HG03060 (cell line): ENCODE data around the gene GALNT13.

Source experiments
- ATAC-seq: cut with Tn5 transposase; IDR thresholded peaks from one replicate; pipeline ENCODE4 v1.9.1; 2021; ENCODE audit warnings: low read depth, moderate number of reproducible peaks; ENCODE audit not compliant: unreplicated experiment

The GALNT13 gene

GRCh38 chr2:154280543-154280942 is 408.8 kb downstream of the GALNT13 start:
- no peak for ATAC-seq

DNA sequence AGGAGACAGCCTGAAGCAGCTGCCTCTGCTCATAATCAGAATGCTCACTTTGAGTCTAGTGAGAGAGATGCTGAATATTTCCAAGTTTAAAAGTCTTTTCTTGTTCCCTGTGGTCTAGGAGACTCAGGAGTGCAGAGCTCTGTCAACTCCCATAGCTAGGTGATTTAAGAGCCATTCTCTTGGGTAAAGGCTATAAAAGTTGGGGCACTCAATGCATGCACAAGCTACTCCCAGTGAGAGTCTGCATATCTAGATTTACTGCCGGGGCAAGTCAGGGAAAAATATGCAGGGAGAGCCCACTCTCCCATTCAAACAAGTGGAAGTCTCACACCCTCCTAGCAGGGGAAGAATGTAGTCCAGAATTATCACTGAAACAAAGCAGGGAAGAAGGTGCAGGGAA is 418.1 kb downstream of the GALNT13 start:
- no peak for ATAC-seq

- no peak for ATAC-seq
These were observed 419.8 kb downstream of the GALNT13 start for GRCh38 chr2:154291511-154291910.

GRCh38 chr2:154291927-154292326 is 420.2 kb downstream of the GALNT13 start:
- ATAC-seq, result no peak

GRCh38 chr2:154293864-154294263 is 422.1 kb downstream of the GALNT13 start:
- ATAC-seq, result no peak

DNA sequence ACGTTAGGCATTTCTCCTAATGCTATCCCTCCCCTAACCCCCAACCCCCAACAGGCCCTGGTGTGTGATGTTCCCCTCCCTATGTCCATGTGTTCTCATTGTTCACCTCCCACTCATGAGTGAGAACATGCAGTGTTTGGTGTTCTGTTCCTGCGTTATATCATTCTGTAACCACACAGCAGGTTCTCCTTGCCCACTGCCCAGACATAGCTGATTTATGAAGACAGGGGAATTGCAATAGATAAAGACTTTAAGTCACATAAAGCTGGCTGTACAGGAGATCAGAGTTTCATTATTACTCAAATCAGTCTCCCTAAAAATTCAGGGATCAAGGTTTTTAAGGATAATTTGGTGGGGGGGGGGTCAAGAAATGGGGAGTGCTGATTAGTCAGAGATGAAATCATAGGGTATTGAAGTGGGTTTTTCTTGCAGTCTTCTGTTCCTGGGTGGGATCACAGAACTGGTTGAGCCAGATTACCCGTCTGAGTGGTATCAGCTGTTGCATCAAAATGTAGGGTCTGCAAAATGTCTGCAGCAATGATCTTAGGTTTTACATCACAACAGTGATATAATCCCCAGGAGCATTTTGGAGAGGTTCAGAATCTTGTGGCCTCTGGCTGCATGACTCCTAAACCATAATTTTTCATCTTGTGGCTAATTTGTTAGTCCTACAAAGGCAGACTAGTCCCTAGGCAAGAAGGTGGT is 434.7 kb downstream of the GALNT13 start:
- ATAC-seq, result no peak

DNA sequence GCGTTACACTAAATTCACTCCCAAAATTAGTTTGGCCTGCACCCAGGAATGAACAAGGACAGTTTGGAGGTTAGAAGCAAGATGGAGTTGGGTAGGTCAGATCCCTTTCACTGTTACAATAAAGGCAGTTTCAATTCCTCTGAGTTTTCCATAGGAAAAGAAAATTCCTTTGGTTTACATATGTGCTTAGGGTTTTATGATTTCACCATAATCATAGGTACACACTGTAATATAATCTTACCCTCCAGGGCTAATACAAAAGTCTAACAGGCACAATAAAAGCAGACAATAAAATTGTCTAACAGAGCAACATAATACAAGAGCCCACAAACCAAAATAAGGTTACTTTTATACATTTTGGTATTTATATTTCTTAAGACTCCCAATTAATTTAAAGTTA is 435.3 kb downstream of the GALNT13 start:
- ATAC-seq, result no peak

GRCh38 chr2:154324601-154325000 is 452.9 kb downstream of the GALNT13 start:
- ATAC-seq, result no peak

- no peak for ATAC-seq
These were observed 457.8 kb downstream of the GALNT13 start for GRCh38 chr2:154329510-154329909.

DNA sequence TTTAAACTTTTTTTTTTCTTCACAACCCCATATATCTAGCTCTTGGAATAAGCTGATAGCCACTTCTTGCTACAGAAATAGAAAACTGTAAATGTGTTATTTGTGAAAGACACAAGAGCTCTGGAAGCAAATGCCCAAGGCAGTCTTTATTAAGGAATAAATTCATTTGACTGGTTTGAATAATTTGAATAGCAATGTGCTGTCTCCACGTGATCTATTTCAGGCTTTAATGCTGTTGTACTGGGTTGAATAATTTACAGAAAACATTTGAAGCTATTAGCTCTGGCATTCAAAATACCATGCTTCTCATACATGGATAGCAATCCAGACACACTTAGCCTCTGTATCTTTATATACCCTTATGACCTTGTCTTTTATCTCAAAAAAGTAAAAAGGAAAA is 460.1 kb downstream of the GALNT13 start:
- no peak for ATAC-seq

DNA sequence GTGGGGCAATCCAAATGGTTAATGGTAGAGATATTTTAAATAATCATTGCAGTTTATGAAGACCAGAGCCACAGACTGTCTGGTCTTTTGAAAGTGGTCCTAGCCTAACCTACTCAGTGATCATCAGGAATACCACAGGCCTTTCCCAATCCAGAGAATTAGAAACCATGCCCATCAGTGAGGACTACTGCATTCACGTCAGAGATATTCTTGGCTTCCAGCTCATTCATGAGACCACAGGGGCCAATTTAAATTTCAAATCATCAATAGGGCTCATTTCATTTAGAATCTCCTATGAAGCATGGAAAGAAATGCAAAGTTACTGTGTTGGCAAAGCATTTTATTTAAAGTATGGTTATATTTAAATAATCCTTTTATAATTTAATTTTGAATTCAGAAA is 464.5 kb downstream of the GALNT13 start:
- ATAC-seq, result no peak

- no peak for ATAC-seq
These were observed 466.7 kb downstream of the GALNT13 start for GRCh38 chr2:154338352-154338967.

GRCh38 chr2:154343282-154343681 is 471.6 kb downstream of the GALNT13 start:
- ATAC-seq, result no peak

DNA sequence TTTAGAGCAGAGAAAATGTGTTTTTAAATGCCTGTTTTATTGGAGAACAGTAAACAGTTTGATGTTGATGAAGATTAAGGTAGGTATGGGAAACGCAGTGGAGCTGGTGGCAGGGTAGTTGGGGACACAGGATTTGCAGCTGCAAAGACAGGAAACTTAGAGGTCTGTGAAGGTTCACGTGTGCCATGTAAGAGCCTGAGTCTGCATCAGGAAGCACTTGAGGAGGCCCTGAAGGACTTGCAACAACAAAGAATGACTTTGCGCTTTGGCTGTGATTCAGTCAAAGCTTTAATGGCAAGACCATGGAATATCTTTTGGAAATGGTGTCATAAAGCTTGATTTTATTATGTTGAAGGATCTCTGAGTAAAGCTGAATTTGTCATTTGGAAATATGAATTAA is 479.2 kb downstream of the GALNT13 start:
- no peak for ATAC-seq

- no peak for ATAC-seq
These were observed 489.6 kb downstream of the GALNT13 start for GRCh38 chr2:154361276-154361675.

DNA sequence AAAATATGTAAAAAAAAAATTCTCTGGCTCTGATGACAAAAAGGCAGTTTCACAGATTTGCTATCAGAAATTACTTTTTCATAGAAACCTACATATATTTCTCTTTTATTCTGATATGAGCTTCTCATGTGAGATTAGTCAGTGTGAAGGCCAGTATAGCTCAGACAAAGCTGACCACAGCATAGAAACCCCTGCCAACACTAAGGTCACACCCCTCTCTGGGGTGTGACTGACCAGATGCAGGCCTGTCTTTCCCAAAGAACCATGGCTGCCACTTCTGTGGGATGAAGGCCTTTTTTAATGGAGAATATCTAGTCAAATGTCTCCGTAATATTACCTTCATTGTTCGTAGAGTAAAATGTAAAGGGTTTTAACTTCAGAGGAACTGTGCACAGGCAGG is 496.4 kb downstream of the GALNT13 start:
- ATAC-seq, result no peak

- no peak for ATAC-seq
These were observed 499.2 kb downstream of the GALNT13 start for GRCh38 chr2:154370873-154371272.

DNA sequence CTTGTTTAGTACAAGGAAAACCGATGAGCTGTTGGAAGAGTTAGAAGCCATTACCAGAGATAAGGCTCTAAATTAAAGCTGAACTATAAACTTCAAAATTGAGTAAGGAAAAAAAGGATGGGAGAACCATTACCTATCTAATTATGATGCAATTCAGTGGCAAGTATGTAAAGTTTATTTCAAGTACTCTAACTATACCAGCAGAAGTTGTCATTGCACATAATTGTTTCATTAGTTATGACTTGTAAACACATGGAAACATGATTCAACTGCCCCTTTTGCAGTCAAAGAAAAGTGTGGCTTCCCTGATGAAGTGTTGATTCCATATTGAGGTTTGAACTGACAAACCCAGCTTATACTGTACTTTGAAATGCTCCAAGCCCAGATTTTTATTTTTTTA is 502.7 kb downstream of the GALNT13 start:
- ATAC-seq, result no peak

GRCh38 chr2:154375579-154375931 is 503.8 kb downstream of the GALNT13 start:
- no peak for ATAC-seq

DNA sequence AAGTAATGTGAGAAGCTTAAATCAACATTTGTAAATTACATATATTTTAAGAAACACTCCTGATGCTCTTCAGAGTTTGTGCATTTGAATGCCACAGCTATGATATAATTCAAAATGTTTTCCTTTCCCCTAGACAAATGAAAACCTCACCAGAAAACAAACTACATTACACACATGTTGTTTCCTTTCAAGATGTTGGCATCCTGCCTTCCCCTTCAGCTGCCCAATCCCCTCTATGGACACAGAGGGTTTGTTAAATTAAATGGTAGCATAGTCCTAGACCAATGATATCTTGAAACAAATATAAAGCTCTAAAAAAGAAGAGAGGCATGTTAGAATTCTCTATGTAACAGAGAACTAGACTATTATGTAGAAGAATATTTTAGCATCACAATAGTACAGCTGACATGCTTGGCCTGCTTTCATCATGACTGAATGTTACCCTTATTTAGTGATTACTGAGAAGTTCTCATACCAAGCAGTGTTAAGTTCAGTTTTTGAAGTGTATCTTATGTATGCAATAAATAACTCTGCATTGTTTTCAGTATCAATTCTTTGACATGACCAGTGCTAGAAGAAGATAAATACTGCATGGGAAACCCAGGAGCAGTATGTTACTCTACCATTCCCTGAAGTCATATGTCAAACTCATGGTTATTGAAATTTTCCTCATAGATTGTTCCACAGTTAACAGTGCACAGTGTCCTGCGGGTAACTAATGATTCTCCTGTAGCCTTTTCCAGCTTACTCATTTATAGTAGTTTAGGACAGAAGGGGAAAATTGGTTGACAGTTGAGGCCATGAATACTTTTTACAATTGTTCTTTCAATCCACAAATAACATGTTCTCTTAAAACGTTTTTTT is 510.4 kb downstream of the GALNT13 start:
- no peak for ATAC-seq

GRCh38 chr2:154386186-154386585 is 514.5 kb downstream of the GALNT13 start:
- ATAC-seq, result no peak

DNA sequence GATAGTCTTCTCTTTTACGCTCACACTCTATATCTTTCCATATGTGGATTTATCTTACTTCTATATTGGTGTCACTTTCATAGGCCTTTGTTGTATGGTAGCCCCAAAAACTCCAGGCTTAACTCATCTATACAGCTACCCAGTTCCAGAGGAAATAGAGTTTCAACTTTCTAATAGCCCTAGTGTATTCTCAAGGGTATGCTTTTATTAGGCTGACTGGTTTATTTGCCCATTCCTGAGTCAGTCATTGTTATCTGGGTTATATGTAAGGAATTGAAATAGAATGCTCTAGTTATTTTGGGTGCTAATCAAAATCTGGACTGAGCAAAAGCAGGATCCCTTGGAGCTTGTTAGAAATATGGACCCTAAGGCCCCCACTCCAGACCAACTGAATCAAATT is 519.3 kb downstream of the GALNT13 start:
- no peak for ATAC-seq
